GM21576 (cell line): ENCODE measurements around the gene GPR179.

Source experiments
- ATAC-seq: cut with Tn5 transposase; IDR thresholded peaks from one replicate; pipeline ENCODE4 v1.9.1; 2021; ENCODE audit warnings: mild to moderate bottlenecking, moderate library complexity; ENCODE audit not compliant: unreplicated experiment

Gene GPR179

DNA sequence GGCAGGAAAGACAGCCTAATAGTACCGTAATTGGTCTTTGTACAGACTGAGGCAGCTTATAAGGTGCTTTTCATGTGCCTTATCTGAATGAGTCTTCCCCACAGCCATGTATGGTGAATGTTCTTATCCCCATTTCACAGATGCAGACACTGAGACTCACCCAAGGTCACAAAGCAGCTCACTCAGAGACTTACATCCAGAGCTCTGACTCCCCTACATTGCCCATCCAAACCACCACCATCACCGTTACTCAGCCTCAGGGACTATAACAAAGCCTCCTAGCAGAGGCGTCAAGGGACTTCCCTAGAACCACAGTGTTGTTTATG lies 627 bp upstream of the GPR179 start:
- ATAC-seq: no peak

DNA sequence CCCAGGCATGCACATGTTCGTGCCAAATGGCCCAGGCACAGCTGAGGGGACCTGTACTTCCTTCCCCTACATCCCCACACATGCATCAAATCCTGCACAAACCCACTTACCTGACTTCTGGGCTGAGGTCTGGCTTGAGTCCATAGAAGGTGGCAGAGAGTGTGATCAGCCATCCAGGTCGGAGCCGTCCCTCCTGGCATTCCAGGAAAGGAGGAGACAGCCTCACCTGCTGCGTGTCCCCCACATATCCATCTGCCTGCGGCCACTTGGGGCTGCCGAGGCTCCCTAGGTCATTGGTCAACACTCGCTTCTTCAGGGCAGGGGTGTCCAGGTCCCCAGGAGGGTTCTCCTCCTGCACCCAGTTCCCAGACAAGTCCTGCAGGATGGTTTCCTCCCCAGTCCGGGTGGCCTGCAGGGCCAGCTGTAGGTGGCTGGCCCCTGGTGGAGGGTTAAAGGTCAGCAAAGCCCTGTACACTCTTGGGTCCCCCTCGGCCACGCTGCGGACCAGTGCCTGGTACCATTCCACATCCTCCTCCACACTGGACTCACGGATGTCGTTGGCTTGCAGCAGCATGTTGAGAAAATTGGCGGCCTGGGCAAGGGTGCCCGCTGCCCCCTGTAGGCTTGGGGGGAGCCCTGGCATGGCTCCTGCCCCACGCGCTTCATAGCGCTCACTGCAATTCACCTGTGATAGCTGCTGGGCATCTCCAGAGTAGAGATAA lies 709 bp downstream of the GPR179 start:
- ATAC-seq: no peak

DNA sequence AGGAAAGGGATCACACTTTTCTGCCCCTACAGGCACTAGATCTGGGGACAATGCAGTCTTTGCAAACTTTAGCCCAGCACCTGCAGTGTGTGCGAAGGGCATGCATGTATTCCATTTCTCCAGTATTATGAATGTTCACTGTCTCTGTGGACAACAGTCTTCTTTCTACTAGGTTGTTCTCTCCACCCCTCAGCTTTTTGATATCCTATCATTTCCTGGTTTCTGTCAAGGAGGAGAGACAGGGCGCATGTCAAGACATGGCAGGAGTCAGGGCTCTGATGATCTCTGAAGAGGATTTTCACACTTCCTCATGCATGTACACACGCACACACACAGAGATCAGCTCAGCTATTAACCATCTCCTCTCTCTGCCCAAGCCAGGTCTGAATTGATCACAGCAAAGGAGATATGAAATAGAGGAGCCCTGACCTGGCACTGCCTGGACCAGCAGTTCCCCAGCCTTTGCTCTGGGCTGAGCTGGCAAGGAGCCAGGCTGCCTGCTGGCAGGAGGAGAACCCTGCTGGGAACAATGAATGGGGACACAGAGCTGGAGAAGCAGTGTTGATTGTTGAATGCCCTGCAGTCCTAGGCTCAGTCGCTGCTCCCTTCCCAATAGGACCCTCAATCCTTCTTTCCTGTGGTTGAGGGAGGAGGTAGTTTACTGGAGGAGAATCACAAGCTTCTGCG lies 2.6 kb downstream of the GPR179 start:
- no peak for ATAC-seq

DNA sequence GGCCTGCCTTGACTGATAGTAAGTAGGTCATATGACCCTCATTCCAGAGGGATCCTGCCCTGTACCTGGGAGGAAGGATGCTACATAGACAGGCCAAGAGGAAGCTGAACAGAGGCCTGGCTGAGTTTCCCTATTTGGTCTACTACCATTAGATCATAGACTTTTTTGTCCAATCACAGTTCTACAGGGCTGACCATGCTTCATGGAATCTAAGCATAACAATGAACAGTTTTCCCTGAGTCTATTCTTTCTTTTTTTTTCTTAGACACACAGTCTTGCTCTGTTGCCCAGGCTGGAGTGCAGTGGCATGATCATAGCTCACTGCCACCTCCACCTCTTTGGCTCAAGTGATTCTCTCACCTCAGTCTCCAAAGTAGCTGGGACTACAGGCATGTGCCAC lies 3.9 kb downstream of the GPR179 start:
- ATAC-seq: no peak

DNA sequence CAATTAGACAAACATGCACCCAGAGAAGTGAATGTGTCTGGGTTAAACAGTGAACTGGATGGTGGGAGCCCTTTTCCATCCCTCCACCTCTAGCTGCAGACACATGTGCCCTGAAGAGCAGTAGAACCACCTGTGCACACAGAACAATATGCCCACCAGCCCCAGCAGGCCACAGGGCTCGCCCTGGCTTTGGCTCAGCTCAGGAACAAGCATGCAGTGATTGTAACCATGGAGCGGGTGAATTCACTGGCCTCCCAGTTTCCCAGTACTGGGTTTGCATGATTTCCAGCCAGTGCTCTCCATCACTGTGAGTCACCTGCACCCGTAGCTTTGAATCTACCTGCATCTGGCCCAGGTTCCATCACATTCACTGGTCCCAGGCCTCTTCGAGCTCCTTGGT lies 5.2 kb downstream of the GPR179 start:
- ATAC-seq: no peak

DNA sequence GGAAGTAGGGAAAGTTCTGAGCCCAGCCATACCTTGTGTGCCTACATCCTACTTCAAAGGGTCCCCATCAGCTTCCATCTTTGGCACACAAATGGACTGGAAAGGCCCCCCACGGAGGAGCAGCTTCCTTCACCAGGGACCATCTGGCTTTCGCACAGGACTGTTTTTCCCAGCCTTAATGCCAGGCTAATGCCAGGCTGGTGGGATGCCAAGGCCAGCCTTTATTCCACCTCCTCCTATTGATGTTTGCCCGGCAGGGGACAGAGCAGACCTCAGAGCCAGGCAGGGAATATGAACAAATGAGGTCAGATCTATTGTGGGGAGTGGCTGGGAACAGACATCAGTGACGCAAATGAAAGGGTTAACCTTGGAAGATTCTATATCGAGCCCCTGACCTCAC lies 5.7 kb downstream of the GPR179 start:
- ATAC-seq: no peak

DNA sequence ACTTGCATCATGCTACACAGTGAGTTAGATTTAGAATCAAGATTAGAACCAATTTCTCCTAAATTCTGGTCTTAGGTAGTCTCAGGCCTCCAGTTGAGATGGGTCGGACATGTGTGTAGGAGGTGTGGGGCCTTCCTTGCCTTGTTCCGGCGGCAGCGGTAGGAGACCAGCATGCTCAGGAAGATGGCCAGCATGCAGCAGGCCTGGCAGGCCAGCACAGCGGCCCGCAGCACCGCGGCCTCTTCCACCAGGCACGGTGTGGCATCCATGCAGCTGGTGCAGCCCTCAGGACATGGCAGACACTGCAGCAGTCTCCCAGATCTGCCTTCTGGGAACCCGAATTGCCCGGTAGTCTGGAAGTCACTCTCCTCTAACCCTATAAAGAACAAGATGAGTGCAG lies 6.9 kb downstream of the GPR179 start:
- no peak for ATAC-seq

DNA sequence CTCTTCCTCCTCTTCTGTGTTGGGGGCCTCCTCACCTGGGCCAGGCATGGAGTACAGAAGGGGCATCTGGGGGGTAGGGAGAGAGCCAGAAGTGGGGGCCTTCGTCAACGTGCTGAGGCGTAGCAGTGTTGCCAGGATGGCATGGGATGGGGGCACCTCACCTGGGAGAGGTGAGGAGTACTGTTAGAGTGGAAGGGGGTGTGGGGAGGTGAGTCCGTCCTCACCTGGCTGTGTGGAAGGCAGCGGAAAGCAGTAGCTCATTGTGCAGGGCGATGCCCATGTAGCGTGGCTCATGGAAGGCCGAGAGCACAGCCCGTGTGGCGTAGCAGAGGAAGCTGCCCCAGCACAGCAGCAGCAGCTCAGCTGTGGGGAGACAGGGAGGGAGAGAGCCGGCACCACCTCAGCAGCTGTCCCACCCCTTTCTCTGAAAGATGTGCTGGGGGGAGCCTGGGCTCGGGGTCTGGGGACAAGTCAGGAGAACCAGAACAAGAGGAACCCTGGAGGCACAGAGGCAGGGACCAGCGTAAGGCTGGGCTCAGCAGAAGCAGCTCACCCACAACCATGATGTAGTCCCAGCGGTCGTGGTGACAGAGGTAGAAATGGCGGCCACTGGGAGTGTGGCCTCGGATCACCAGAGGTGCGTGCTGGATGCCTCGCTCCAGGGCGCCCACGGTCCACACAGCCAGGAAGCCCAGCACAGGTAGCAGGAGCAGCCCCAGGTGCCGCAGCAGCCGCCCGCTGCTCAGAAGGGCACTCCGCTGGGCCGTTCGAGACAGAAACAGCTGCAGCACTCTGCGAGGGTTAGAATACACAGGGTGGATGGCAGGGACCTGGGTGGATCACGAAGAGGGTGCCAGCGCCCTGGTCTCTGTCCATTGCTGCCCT lies 9.0 kb downstream of the GPR179 start:
- no peak for ATAC-seq

DNA sequence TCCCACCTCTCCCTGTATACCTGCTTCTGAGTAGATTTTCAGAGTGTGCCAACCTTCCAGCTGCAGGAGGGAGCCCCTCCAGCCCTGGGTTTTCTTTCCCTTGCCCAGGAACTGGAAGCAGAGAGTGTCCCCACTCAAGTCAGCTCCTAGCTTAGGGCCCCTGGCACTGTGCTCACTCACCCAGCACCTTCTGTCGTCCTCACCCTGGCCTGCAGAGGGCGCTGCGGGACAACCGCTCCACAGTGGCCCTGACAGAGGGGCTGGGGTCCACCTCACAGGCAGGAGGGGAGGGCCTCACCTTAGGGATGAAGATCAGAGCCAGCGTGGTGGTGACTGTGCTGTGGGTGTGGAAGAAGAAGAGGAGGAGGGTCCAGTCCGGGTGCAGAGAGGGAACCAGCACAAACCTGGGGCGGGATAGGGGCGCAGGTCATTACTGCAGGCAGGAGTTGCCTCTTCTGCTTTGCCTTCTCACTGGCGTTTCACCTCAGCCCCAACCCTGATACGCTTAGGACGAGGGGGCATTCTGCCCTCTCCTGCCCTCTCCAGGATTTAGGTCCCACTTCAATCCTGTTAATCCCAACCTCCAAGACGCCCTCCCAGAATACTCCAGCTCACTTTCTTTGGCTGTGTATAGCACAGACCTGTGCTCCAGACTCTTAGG lies 10.0 kb downstream of the GPR179 start:
- no peak for ATAC-seq

DNA sequence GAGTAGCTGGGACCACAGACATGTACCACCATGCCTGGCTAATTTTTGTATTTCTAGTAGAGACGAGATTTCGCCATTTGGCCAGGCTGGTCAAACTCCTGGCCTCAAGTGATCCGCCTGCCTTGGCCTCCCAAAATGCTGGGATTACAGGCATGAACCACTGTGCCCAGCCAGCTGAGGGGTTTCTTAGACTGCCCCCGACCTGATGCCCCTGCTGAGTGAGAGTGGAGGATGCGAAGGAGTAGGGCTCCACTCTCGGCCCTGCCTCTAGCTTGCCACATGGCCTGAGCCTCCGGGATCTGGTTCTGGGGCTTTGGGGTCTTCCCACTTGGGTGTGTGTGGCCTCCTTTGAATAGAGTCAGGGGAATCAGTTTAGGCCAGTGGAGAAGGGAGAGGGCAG lies 11.0 kb downstream of the GPR179 start:
- ATAC-seq: no peak

DNA sequence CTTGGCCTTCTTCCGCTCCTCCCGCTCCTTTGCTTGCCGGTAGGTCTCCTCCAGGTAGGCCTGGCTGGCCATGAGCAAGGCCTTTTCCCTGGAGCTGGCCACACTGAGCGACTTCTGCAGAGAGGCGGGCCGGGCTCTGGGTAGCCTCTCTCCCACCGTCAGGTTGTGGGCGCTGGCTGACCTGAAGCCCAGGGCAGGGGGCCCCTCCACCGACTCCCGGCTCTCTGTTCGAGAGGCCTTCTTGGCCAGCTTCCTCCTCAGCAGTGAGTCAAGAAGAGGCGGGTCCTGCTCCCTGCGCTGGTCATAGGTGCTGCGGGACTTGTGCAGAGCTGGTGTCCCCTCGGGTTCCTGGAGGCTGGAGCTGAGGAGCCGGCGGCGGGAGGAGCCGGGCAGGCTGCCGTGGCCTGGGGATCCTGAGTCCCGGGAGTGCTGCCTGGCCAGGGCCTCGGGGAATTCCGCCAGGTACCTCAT lies 12.8 kb downstream of the GPR179 start:
- no peak for ATAC-seq

DNA sequence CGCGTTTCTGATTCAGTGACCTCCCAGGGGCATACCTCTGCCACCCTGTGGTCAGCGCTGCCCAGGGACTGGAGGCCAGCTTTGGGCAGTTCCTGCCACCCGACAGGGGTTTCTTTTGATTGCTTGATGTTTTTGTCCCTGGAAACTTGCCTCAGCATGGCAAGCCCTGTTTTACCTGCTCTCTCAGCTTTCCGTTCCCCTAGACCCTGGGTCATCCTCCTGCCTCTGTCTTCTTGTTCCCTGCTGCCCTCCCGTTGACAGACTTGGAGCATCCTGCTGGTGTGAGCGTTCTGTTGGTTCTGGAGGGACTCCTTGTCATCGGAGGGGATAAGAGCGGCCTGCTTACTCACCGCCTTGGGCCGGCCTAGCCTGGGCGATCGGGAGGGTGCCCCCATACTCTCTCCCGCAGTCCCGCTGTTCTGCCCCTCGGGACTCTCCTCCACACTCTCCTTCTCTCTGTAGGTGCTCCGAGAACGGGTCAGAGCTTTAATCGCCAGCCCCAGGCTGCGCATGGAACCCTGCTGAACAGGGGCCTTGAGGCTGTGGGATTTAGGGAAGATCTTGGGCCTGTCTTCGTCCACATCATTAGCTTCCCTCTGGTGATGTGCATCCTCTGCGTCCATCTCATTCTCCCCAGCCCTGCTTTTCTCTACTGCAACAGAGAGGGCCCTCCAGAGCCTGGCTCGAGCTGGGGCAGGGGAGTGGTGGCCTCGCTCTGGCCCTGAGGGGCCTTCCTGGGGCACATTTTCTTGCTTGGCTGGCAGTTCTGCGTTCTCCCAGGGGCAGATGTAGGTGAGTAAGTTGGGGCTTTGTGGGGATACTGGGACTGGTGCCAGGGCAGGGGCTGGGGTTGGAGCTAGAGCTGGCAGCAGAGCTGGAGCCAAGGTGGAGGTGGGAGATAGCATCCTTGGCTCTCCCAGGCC lies 13.7 kb downstream of the GPR179 start:
- ATAC-seq: no peak

DNA sequence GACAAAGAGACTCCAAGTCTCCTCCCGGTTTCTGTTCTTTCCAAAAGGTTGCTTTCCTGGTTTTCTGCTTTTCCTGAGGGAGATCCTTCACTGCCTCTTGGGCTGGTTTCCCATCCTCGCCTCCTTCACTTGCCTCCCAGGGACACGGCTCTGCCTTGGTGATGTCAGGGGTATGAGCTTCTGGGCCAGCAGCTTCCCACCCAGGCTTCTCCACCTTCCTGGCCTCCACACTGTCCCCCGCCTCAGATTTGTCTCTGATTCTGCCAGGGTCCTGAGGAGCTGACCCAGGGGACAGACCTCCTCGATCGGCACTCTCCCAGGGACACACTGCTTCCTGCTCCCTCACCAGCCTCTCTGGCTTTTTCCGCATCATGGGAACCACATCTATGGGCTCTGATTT lies 14.5 kb downstream of the GPR179 start:
- ATAC-seq: no peak

DNA sequence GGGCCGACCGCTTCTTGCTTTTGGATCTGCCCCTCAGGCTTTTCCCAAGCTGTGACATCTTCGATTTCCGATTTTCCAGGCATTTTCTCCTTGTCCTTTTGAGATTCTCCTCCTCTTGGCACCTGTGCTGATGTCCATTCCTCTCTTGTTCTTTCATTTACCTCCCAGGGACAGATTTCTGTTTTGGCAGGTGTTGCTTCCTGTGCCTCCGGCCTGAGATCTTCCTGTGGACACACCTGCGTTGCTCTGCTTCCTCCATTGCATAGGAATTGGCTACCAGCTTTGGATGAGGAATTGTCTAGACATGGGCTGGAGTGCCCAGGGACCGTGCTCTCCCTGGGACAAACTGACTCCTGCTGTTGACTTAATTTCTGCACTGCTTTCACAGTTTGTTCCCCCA lies 15.1 kb downstream of the GPR179 start:
- no peak for ATAC-seq

DNA sequence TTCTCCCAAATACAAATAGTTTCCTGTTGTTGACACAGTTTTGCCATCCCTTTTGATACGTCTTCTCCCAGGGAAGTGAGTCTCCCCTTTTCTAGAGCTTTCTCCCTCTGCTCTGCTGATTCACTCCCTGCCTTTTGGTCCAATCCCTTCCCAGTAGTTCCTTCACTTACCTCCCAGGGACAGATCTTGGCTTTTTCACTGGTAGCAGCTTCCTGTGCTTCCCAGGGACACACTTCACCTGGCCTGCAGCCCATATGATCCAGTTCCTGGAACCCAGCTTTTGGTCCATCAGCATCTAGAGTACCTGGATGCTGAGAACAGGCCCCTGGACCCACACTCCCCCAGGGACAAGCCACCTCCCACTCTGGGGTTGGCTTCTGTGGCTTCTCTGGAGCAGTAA lies 15.8 kb downstream of the GPR179 start:
- ATAC-seq: no peak

DNA sequence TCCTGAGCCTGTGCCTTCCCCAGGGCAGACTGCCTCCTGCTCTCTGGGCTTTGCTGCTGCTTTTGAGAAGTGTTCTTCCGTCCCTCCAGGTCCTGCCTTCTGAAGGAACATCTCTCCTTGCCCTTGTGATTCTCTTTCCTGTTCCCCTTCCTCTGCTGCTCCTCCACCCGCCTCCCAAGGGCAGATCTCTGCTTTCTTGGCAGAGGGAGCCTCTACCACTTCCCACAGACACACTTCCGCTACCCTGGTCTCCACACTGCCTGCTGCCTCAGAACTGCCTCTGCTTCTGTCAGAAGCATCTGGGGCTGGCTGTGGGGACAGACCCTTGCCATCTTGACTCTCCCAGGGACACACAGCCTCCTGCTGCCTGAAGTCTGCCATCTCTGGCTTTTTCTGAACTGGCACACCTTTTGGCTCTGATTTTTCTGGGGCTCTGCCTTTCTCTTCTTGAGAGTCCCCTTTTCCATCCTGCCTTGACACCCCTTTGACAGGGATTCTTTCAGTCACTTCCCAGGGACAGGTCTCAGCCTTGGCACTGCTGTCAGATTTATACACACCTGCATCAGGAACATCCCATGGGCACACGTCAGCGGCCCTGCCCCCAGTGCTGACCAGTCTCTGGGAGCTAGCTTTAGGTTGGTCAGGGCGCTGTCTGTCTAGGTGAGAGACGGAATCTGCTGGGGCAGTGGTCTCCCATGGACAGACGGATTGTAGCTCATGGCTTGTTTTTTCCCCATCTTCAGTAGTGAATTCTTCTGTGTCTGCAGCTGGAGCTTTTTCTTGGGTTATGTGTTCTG lies 16.6 kb downstream of the GPR179 start:
- ATAC-seq: no peak

DNA sequence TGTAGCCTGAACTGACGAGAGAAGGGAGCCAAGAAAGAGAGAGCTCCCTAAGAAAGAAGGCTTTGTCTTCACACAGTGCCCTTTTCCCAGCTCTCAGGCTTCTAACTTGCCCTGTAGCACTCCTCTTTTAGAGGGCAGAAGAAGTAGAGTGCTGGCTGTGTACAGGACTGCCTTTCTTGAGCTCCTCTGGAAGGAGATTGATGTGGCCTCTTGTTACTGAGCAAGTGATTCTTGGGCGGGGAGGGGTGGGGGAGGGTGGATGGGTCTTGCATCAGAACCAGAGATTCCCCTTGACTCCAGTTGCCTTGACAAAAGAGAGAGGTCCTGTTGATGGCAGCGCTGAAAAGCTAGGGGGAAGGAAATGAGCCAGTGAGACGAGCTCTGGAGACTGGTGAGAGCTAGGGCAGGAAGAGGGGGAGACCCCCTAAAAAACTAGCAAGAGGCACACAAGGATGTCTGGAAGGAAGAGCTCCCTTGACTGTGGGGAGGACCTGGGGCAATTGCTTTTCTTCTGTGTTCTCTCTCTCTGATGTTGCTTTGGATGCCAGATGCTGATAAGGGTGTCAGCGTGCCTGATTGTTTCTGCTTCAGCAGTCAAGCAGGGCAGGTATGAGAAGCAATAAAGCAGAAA lies 18.4 kb downstream of the GPR179 start:
- no peak for ATAC-seq

DNA sequence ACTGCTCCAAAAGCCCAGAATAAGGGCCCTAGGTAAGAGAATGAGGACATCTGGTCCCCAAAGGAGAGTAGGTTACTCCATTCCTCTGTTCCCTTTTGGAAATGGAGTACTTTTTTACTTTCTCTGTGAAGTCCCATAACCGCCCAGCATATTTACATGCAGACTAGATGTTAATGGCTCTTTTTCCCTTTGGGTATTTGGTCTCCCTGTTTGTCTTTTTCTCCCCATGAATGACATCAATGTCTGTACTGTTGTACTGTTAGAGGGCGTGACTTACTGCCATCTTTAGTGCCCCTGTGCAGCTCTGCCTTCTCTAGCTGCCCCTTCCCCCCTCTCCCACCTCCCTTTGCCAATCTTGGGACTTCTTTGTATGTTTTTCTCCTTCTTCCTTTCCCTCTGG lies 19.0 kb downstream of the GPR179 start:
- ATAC-seq: no peak

DNA sequence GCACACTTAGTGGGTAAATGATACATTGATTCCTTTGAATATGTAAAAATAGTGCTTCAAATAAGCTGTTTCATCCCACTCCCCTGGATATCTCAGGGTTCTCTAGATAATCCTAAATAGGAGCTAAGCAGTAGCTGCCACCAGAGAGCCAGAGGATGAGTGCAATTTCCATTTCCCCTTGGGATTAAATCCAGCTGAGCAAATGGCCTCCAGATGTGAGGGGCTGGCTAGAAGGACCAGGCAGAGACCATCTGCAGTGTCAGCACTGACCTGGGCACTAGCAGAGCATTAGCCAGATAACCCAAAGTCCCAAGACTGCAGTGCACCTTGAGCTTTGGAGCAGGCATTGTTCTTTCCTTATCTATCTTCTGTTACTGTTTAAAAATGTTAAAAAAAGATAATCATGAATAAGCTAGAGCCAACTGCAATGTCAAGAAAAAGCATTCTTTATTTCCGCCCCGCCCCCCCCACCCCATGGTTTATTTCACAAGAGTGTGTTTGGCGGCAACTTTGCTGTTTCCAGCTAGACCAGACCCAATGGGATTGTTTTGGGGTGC lies 19.5 kb downstream of the GPR179 start:
- no peak for ATAC-seq
